Measurements from ENCODE around the gene ATP9A.

ATP9A gene

DNA sequence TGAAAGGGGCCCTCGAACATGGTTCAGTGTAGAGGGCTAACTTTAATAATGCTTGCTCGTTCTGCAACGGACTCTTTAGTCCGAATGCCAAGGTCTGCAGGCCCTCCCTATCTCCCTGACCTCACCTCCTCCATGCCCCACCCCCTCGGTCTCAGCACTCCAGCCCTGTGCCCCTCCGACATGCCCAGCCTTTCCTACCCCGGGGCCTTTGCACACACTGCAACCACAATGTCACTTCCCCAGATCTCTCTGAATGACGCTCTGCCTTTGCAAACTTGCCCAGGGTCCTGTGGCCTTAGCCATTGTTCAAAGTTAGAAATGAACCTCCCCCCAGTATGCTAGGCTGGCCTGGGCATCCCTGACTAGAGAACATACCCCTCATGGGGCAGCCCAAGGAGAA, 175.6 kb downstream of the ATP9A start:
- Histone ChIP-seq H3K4me1 (ENCODE audit: control insufficient read depth, insufficient read depth, low read length) (peaks cover 2% of the 10 kb centered on the region; the same call in 1 of the 2 replicates), H3K27me3 (ENCODE audit: control insufficient read depth, insufficient read depth, low read length) (no peaks in the 10 kb centered on the region), H3K9me3 (ENCODE audit: control insufficient read depth, insufficient read depth, low read length) (no peaks in the 10 kb centered on the region), H3K36me3 (ENCODE audit: control insufficient read depth, insufficient read depth, low read length) (no peaks in the 10 kb centered on the region), H3K4me3 (ENCODE audit: low read length) (no peak overlapping the region), H3K27ac (ENCODE audit: low read length) (no peak overlapping the region)
- no peak for DNase-seq (ENCODE audit: low read depth, low spot score)
- WGBS (ENCODE audit: insufficient coverage, insufficient read length): no CpG with 5 or more reads among the region's 8 CpGs

GRCh38 chr20:51591871-51592270, 176.3 kb downstream of the ATP9A start:
- WGBS (ENCODE audit: insufficient coverage, insufficient read length): no CpG with 5 or more reads among the region's 10 CpGs
- no peaks in the 10 kb centered on the region for H3K36me3 ChIP-seq (ENCODE audit: control insufficient read depth, insufficient read depth, low read length)
- DNase-seq (ENCODE audit: low read depth, low spot score): no peak

DNA sequence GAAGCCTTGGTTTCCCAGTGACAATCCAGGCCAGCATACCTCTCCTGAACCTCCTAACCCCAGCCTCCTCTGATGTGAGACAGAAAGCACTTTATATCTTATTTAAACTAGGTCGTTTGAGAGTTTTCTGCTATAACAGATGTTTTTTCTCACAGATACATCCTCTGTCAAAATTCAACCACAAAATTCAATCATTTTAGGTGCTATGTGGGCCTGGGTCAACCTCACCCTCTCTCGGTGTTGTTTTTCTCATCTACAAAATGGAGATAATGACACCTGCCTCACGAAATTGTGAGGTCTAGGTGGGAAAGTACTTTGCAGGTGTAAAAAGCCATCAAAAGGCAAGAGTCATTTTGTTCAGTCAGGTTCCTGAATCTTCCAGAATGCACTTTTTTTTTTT, 179.4 kb downstream of the ATP9A start:
- no CpG with 5 or more reads among the region's 3 CpGs for WGBS (ENCODE audit: insufficient coverage, insufficient read length)
- Histone ChIP-seq H3K4me1 (ENCODE audit: control insufficient read depth, insufficient read depth, low read length) (no peaks in the 10 kb centered on the region), H3K4me3 (ENCODE audit: low read length) (no peak overlapping the region), H3K27me3 (ENCODE audit: control insufficient read depth, insufficient read depth, low read length) (no peaks in the 10 kb centered on the region), H3K36me3 (ENCODE audit: control insufficient read depth, insufficient read depth, low read length) (no peaks in the 10 kb centered on the region), H3K9me3 (ENCODE audit: control insufficient read depth, insufficient read depth, low read length) (no peaks in the 10 kb centered on the region), H3K27ac (ENCODE audit: low read length) (no peak overlapping the region)
- DNase-seq (ENCODE audit: low read depth, low spot score): no peak

More at GRCh38 chr20:51591871-51592270, 176.3 kb downstream of the ATP9A start:
- no peak overlapping the region for H3K4me3 ChIP-seq (ENCODE audit: low read length)
- no peaks in the 10 kb centered on the region for H3K9me3 ChIP-seq (ENCODE audit: control insufficient read depth, insufficient read depth, low read length)
- H3K27ac ChIP-seq (ENCODE audit: low read length): no peak overlapping the region
- H3K4me1 ChIP-seq (ENCODE audit: control insufficient read depth, insufficient read depth, low read length): no peaks in the 10 kb centered on the region
- no peaks in the 10 kb centered on the region for H3K27me3 ChIP-seq (ENCODE audit: control insufficient read depth, insufficient read depth, low read length)

DNA sequence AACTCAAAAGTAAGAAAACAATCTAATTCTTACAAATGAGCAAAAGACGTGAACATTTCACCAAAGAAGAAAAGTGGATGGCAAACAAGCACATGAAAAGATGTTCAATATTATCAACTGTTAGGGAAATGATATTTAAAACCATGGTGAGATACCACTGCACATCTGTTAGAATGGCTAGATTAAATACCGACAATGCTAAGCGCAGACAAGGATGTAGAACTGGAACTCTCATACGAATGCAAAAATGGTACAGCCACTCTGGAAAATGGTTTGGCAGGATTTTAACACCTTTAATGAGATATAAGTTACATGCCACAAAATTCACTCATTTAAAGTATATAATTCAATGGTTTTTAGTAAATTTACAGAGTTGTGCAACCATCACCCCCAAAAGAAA, 181.0 kb downstream of the ATP9A start:
- Histone ChIP-seq H3K9me3 (ENCODE audit: control insufficient read depth, insufficient read depth, low read length) (no peaks in the 10 kb centered on the region), H3K4me3 (ENCODE audit: low read length) (no peak overlapping the region), H3K27me3 (ENCODE audit: control insufficient read depth, insufficient read depth, low read length) (no peaks in the 10 kb centered on the region), H3K4me1 (ENCODE audit: control insufficient read depth, insufficient read depth, low read length) (no peaks in the 10 kb centered on the region), H3K27ac (ENCODE audit: low read length) (no peak overlapping the region), H3K36me3 (ENCODE audit: control insufficient read depth, insufficient read depth, low read length) (no peaks in the 10 kb centered on the region)
- WGBS (ENCODE audit: insufficient coverage, insufficient read length): no CpG with 5 or more reads among the region's 4 CpGs
- DNase-seq (ENCODE audit: low read depth, low spot score): no peak

GRCh38 chr20:51586005-51586440, 182.2 kb downstream of the ATP9A start:
- no peaks in the 10 kb centered on the region for H3K4me1 ChIP-seq (ENCODE audit: control insufficient read depth, insufficient read depth, low read length)

DNA sequence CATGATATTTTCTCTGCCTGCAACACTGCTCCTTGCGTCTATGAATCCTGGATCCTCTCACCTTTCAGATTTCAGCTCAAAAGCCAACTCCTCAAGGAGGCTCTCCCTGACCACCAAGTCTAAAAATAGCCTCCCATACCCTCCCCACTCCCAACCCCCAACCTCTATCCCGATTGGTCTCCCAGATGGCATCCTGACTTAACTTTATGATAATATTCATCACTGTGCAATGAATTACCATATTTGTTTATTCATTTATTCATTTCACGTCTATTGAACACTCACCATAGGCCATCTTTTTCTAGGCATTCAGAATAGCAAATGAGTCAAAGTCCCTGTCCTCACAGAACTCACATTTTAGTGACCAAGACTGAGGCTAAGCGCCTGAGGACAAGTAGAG, 183.0 kb downstream of the ATP9A start:
- H3K4me3 ChIP-seq (ENCODE audit: low read length): no peak overlapping the region

More at GRCh38 chr20:51586005-51586440, 182.2 kb downstream of the ATP9A start:
- Histone ChIP-seq H3K9me3 (ENCODE audit: control insufficient read depth, insufficient read depth, low read length) (no peaks in the 10 kb centered on the region), H3K27ac (ENCODE audit: low read length) (no peak overlapping the region), H3K27me3 (ENCODE audit: control insufficient read depth, insufficient read depth, low read length) (no peaks in the 10 kb centered on the region), H3K4me3 (ENCODE audit: low read length) (no peak overlapping the region), H3K36me3 (ENCODE audit: control insufficient read depth, insufficient read depth, low read length) (no peaks in the 10 kb centered on the region)
- no CpG with 5 or more reads among the region's 4 CpGs for WGBS (ENCODE audit: insufficient coverage, insufficient read length)
- DNase-seq (ENCODE audit: low read depth, low spot score): no peak

DNA sequence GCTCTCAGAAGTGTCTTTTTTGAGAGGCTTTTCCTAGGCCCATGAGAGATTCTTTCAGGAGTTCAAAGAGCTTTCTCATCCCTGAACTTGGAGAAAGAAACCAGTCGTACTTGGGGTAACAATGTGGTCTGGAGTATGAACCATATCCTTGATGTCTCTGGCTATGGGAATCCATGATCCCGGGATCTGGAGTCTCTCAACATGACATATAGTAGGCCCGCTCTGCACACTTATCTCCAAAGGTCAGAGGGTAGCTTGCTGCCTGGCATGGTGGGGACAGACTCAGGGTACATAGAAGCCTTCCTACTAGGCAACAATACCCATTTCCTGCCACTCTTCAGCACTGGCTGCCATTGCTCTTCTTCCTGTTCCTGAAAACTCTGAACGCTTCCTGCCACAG, 183.5 kb downstream of the ATP9A start:
- Histone ChIP-seq H3K9me3 (ENCODE audit: control insufficient read depth, insufficient read depth, low read length) (no peaks in the 10 kb centered on the region), H3K36me3 (ENCODE audit: control insufficient read depth, insufficient read depth, low read length) (no peaks in the 10 kb centered on the region), H3K27ac (ENCODE audit: low read length) (no peak overlapping the region), H3K4me3 (ENCODE audit: low read length) (no peak overlapping the region), H3K4me1 (ENCODE audit: control insufficient read depth, insufficient read depth, low read length) (no peaks in the 10 kb centered on the region), H3K27me3 (ENCODE audit: control insufficient read depth, insufficient read depth, low read length) (no peaks in the 10 kb centered on the region)
- DNase-seq (ENCODE audit: low read depth, low spot score): no peak
- WGBS (ENCODE audit: insufficient coverage, insufficient read length): no CpG with 5 or more reads among the region's 4 CpGs

More for the DNA sequence above, 183.0 kb downstream of the ATP9A start:
- no peaks in the 10 kb centered on the region for H3K9me3 ChIP-seq (ENCODE audit: control insufficient read depth, insufficient read depth, low read length)
- no peaks in the 10 kb centered on the region for H3K36me3 ChIP-seq (ENCODE audit: control insufficient read depth, insufficient read depth, low read length)
- H3K27me3 ChIP-seq (ENCODE audit: control insufficient read depth, insufficient read depth, low read length): no peaks in the 10 kb centered on the region
- no peak overlapping the region for H3K27ac ChIP-seq (ENCODE audit: low read length)
- DNase-seq (ENCODE audit: low read depth, low spot score): no peak
- no peaks in the 10 kb centered on the region for H3K4me1 ChIP-seq (ENCODE audit: control insufficient read depth, insufficient read depth, low read length)
- no CpG with 5 or more reads among the region's 4 CpGs for WGBS (ENCODE audit: insufficient coverage, insufficient read length)

DNA sequence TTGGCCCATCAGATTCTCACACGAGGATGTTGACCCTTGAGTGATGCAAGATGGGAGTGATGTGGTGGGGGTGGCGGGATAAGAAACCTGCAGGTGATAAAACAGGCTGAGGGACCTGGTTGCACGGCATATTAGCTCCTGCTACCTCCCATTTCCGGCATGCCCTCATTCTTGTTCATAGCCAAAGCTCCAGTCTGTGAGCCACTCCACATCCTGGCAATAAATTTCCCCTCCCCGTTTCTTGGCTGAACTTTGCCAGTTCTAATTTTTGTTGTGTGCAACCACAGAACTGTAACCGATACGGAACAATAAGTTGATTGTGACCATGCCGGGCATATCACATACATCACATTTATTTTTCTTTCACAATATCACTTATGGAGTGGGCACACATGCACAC, 184.1 kb downstream of the ATP9A start:
- Histone ChIP-seq H3K36me3 (ENCODE audit: control insufficient read depth, insufficient read depth, low read length) (no peaks in the 10 kb centered on the region), H3K27ac (ENCODE audit: low read length) (no peak overlapping the region), H3K9me3 (ENCODE audit: control insufficient read depth, insufficient read depth, low read length) (no peaks in the 10 kb centered on the region), H3K27me3 (ENCODE audit: control insufficient read depth, insufficient read depth, low read length) (no peaks in the 10 kb centered on the region), H3K4me1 (ENCODE audit: control insufficient read depth, insufficient read depth, low read length) (no peaks in the 10 kb centered on the region), H3K4me3 (ENCODE audit: low read length) (no peak overlapping the region)
- no CpG with 5 or more reads among the region's 8 CpGs for WGBS (ENCODE audit: insufficient coverage, insufficient read length)
- no peak for DNase-seq (ENCODE audit: low read depth, low spot score)

DNA sequence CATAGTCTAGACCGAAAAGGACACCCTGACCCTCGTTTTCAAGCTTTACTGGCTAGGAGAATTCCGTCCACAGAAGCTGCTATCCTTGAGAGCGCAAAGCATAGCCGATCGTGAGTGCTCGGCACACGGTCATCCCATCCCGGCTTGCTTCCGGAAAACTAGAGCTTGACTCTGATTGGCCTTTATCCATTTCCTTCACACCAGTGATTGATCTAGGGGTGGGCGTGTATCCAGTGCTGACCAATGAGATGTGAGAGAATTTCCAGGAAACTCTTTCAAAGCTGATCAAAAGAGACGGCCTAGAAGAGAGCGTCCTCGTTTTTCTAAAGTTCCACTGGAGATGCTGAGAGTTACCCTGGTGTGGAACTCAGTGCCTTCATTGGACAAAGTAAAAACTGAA, 184.7 kb downstream of the ATP9A start:
- WGBS (ENCODE audit: insufficient coverage, insufficient read length): no CpG with 5 or more reads among the region's 14 CpGs

GRCh38 chr20:51583073-51583472, 185.1 kb downstream of the ATP9A start:
- Histone ChIP-seq H3K36me3 (ENCODE audit: control insufficient read depth, insufficient read depth, low read length) (no peaks in the 10 kb centered on the region), H3K27ac (ENCODE audit: low read length) (no peak overlapping the region), H3K4me3 (ENCODE audit: low read length) (no peak overlapping the region), H3K4me1 (ENCODE audit: control insufficient read depth, insufficient read depth, low read length) (no peaks in the 10 kb centered on the region), H3K27me3 (ENCODE audit: control insufficient read depth, insufficient read depth, low read length) (no peaks in the 10 kb centered on the region), H3K9me3 (ENCODE audit: control insufficient read depth, insufficient read depth, low read length) (no peaks in the 10 kb centered on the region)
- no CpG with 5 or more reads among the region's 13 CpGs for WGBS (ENCODE audit: insufficient coverage, insufficient read length)
- no peak for DNase-seq (ENCODE audit: low read depth, low spot score)

More for the DNA sequence above, 184.7 kb downstream of the ATP9A start:
- no peak overlapping the region for H3K27ac ChIP-seq (ENCODE audit: low read length)
- DNase-seq (ENCODE audit: low read depth, low spot score): no peak
- H3K4me3 ChIP-seq (ENCODE audit: low read length): no peak overlapping the region
- no peaks in the 10 kb centered on the region for H3K36me3 ChIP-seq (ENCODE audit: control insufficient read depth, insufficient read depth, low read length)
- no peaks in the 10 kb centered on the region for H3K27me3 ChIP-seq (ENCODE audit: control insufficient read depth, insufficient read depth, low read length)
- no peaks in the 10 kb centered on the region for H3K9me3 ChIP-seq (ENCODE audit: control insufficient read depth, insufficient read depth, low read length)
- H3K4me1 ChIP-seq (ENCODE audit: control insufficient read depth, insufficient read depth, low read length): no peaks in the 10 kb centered on the region

- Histone ChIP-seq H3K4me3 (ENCODE audit: low read length) (no peak overlapping the region), H3K27me3 (ENCODE audit: control insufficient read depth, insufficient read depth, low read length) (no peaks in the 10 kb centered on the region), H3K9me3 (ENCODE audit: control insufficient read depth, insufficient read depth, low read length) (no peaks in the 10 kb centered on the region), H3K4me1 (ENCODE audit: control insufficient read depth, insufficient read depth, low read length) (no peaks in the 10 kb centered on the region), H3K27ac (ENCODE audit: low read length) (no peak overlapping the region), H3K36me3 (ENCODE audit: control insufficient read depth, insufficient read depth, low read length) (no peaks in the 10 kb centered on the region)
- no peak for DNase-seq (ENCODE audit: low read depth, low spot score)
These were observed 186.6 kb downstream of the ATP9A start for GRCh38 chr20:51581571-51581970.

All from iPS DF 6.9 (cell line).